ENCODE results near the gene SHISA4. TPM values are rescaled to one million over a fixed set of nuclear protein-coding genes. Genes with fewer than 3 reads are reported as not detected.

SHISA4 gene
- polyA plus RNA-seq, 3 donors, result 1.5 to 3.1 (median 2.3) TPM

DNA sequence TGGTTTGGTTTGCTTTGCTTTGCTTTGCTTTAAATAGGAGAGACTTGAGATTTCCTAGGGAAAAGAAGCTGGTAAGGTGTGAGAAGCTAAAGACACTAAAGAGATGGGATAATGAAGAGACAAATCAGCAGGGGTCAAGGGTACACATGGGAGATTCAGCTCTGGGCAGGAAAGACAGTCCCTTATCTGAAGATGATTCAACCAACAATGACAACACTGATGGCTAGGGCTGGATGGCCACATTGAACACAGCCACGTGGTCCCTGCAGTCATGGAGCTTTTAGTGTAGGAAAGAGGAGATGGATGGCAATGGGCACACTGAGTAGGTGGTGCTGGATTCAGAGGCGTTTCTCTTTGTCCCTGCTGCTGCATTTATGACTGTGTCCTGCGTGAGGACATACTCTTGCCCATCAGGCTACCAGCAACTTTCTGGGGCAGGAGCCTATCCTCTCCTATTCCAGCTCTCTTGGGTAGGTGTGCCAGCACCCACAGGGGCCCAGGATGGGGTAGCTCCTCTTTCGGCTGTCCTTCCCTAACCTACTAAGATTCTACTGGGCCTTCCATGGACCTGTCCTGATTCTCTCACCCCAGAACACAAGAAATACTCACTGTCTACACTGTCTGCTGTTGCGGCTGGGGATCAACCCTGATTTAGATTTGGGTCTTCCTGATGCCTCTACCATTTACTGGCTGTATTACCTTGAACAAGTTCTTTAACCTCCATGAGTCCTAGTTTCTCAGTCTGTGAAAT, 1.4 kb upstream of the SHISA4 start:
- Mint-ChIP-seq H3K4me3 (peak overlapping the region in 1 of 2 donors; percentile 88), H3K4me1 (peaks cover 30% of the 10 kb centered on the region), H3K27ac (no peak overlapping the region), H3K9me3 (peaks cover 0 to 13% (median 0%) of the 10 kb centered on the region in 7 donors), H3K27me3 (ENCODE audit: low read depth in 3 of 3) (peaks cover 43 to 60% (median 53%) of the 10 kb centered on the region in 3 donors), H3K36me3 (peaks cover 0 to 6% of the 10 kb centered on the region in 2 donors)
- Histone ChIP-seq H3K4me3 (replicated peaks in 1 of 3; ENCODE audit: low read depth in 2 of 3, low read length in 3 of 3) (no peak overlapping the region), H3K9me3 (replicated peaks in 1 of 2; ENCODE audit: control insufficient read depth in 1 of 2, insufficient read depth in 1 of 2, low read length in 2 of 2) (peaks cover 0 to 6% of the 10 kb centered on the region in 2 donors), H3K27me3 (ENCODE audit: control insufficient read depth in 2 of 2, insufficient read depth in 2 of 2, low read length in 2 of 2) (peaks cover 19 to 51% of the 10 kb centered on the region in 2 donors), H3K36me3 (replicated peaks in 1 of 2; ENCODE audit: control insufficient read depth in 1 of 2, insufficient read depth in 2 of 2, low read length in 2 of 2) (no peaks in the 10 kb centered on the region), H3K4me2 (replicated peaks; ENCODE audit: extremely low read depth, low read length, poor library complexity, severe bottlenecking) (no peak overlapping the region), H3K27ac (ENCODE audit: low read depth in 1 of 2, low read length in 2 of 2) (no peak overlapping the region), H3K79me2 (ENCODE audit: insufficient read depth, low read length) (no peaks in the 10 kb centered on the region), H3K4me1 (ENCODE audit: control insufficient read depth in 1 of 2, insufficient read depth in 2 of 2, low read length in 2 of 2) (peaks cover 32 to 35% of the 10 kb centered on the region in 2 donors), H3K9ac (ENCODE audit: insufficient read depth, low read length, poor library complexity, severe bottlenecking) (no peak overlapping the region), H2AFZ (ENCODE audit: insufficient read depth, low read depth, low read length, poor library complexity, severe bottlenecking) (no peak overlapping the region), H4K20me1 (ENCODE audit: insufficient read depth, low read length) (no peaks in the 10 kb centered on the region)
- WGBS (ENCODE audit: insufficient coverage), result 100% methylated on average over 4 of the region's 5 CpGs
- DNase-seq, result no peak
- intact Hi-C loops (cut with micrococcal nuclease), result loop anchor here in 1 of 2 donors (10.0 kb wide), 1 partner anchor 258 kb away; the partner anchor contains the start of gene ARL8A
- TF ChIP-seq, protein P1, sequence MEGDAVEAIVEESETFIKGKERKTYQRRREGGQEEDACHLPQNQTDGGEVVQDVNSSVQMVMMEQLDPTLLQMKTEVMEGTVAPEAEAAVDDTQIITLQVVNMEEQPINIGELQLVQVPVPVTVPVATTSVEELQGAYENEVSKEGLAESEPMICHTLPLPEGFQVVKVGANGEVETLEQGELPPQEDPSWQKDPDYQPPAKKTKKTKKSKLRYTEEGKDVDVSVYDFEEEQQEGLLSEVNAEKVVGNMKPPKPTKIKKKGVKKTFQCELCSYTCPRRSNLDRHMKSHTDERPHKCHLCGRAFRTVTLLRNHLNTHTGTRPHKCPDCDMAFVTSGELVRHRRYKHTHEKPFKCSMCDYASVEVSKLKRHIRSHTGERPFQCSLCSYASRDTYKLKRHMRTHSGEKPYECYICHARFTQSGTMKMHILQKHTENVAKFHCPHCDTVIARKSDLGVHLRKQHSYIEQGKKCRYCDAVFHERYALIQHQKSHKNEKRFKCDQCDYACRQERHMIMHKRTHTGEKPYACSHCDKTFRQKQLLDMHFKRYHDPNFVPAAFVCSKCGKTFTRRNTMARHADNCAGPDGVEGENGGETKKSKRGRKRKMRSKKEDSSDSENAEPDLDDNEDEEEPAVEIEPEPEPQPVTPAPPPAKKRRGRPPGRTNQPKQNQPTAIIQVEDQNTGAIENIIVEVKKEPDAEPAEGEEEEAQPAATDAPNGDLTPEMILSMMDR (IDR thresholded peaks at IDR 0.05), result no peak

DNA sequence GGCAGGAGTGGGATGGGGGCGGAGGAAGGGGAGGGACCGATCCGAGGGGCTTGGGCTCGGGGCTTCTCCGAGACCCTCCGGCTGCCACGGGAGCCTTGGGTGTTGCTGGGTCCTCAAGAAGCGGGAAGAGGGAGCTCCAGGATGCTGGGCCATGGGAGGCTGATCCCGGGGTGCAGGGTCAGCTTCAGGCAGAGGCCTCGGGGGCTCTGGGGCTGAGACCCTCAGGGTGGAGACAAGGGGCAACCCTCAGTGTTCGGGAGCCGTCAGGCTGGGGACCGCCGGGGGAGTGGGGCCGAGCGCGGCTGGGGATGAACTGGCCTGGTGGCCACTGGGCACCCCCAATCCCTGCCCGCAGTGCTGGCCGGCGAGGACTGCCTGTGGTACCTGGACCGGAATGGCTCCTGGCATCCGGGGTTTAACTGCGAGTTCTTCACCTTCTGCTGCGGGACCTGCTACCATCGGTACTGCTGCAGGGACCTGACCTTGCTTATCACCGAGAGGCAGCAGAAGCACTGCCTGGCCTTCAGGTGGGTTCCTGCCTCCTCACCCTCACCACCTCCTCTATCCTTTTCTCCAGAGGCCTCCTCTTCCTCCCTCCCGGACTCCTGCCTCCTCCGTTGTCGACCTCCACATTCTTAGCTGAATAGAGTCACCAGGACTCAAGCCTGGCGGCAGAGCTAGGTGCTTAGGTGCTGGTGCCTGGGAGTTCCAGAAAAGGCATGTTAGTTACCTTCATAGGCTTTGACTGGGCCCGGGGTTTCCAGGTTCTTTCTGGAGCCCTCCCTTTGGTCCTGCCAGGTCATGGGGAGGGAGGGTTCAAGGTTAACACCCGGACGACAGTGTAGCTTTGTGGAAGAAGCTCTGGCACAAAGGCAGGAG, 631 bp downstream of the SHISA4 start:
- intact Hi-C loops (cut with micrococcal nuclease), result loop anchor here in 1 of 2 donors (10.0 kb wide), 1 partner anchor 255 kb away; the partner anchor contains the start of gene ARL8A
- H3K27ac Mint-ChIP-seq, result peak overlapping the region in 2 of 7 donors; percentile 8 to 68

More for the DNA sequence above, 631 bp downstream of the SHISA4 start:
- peaks cover 13% of the 10 kb centered on the region for H3K4me1 Mint-ChIP-seq
- H3K27me3 Mint-ChIP-seq (ENCODE audit: low read depth in 3 of 3), result peaks cover 43 to 60% (median 53%) of the 10 kb centered on the region in 3 donors
- TF ChIP-seq, protein P1 (IDR thresholded peaks at IDR 0.05), result no peak
- Histone ChIP-seq H4K20me1 (ENCODE audit: insufficient read depth, low read length) (no peaks in the 10 kb centered on the region), H3K79me2 (ENCODE audit: insufficient read depth, low read length) (no peaks in the 10 kb centered on the region), H3K27me3 (ENCODE audit: control insufficient read depth in 2 of 2, insufficient read depth in 2 of 2, low read length in 2 of 2) (peaks cover 19 to 51% of the 10 kb centered on the region in 2 donors), H3K4me1 (ENCODE audit: control insufficient read depth in 1 of 2, insufficient read depth in 2 of 2, low read length in 2 of 2) (peaks cover 12 to 15% of the 10 kb centered on the region in 2 donors), H3K36me3 (replicated peaks in 1 of 2; ENCODE audit: control insufficient read depth in 1 of 2, insufficient read depth in 2 of 2, low read length in 2 of 2) (no peaks in the 10 kb centered on the region), H3K4me2 (replicated peaks; ENCODE audit: extremely low read depth, low read length, poor library complexity, severe bottlenecking) (peak overlapping the region; percentile 90), H3K9me3 (replicated peaks in 1 of 2; ENCODE audit: control insufficient read depth in 1 of 2, insufficient read depth in 1 of 2, low read length in 2 of 2) (peaks cover 0 to 6% of the 10 kb centered on the region in 2 donors), H3K27ac (ENCODE audit: low read depth in 1 of 2, low read length in 2 of 2) (no peak overlapping the region), H2AFZ (ENCODE audit: insufficient read depth, low read depth, low read length, poor library complexity, severe bottlenecking) (peak overlapping the region; percentile 95), H3K9ac (ENCODE audit: insufficient read depth, low read length, poor library complexity, severe bottlenecking) (peak overlapping the region; percentile 62), H3K4me3 (replicated peaks in 1 of 3; ENCODE audit: low read depth in 2 of 3, low read length in 3 of 3) (peak overlapping the region; percentile 48 to 74 (median 49))
- H3K4me3 Mint-ChIP-seq, result peak overlapping the region; percentile 79 to 90
- H3K36me3 Mint-ChIP-seq, result peaks cover 0 to 6% of the 10 kb centered on the region in 2 donors
- WGBS (ENCODE audit: insufficient coverage), result 28% methylated on average over 28 of the region's 33 CpGs
- no peak for DNase-seq
- H3K9me3 Mint-ChIP-seq, result peaks cover 0 to 13% (median 0%) of the 10 kb centered on the region in 7 donors
